GM11168 (cell line): ENCODE data around the gene FOXK2.
"Not testable (repeated sequence)": the region's sequence is repeated elsewhere in the genome, so short reads cannot be mapped to it uniquely, and the experiment has no call there.

Source experiments
- in situ Hi-C: fragments of 300-500 bp; cut with MboI; formaldehyde crosslinking; loops from one replicate; pipeline ENCODE4 v1.12.0; 2022; ENCODE audit warnings: low sequenced_read_pairs; ENCODE audit not compliant: unreplicated experiment

The FOXK2 gene

DNA sequence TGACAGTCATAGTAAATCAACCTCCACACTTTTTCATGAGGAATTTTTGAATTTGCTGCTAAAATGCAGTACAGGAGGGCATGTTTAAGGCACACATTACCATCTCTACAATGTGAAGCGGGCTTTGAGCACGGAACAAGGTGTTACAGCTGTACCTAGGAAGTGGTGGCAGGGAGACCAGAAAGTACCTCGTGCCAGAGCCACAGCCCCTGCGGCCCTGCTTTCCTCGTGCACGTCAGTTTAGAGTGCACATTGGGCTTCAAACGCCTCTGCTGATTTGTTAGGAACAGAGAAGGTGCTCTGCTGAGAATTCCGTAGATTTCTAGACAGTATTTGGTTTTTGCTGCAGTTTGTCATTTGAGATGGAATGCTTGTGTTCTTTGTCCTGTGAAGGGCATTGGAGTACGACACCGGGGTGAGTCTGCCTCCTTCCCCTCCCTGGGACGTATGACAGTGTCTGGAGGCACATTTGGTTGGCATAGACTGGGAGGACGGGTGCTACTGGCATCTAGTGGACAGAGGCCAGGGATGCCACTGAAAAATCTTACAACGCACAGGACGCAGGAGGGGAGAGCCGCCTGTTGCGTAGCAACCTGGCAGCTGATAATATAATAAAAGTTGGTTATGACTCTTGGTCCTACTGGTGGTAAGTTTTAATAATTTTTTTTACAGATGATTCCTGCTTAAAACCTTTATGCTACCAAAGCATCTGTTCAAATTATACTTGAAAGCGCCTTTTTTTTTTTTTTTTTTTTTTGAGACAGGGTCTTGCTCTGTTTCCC, 9.1 kb downstream of the FOXK2 start:
- in situ Hi-C loops = no loop called here

DNA sequence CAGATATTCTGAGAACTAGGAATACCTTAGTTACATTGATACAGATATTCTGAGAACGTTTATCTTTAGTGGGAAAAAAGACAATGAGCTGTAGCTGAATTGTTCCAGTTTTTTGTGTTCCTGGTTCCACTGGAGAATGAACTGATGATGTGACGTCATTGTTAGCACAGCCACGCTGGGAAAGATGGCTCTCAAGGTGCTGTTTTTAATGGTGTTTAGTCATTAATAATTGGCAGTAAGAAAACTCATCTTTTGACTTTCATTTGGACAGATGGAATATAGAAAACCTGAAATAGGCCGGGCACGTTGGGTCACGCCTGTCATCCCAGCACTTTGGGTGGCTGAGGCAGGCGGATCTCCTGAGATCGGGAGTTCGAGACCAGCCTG, 10.4 kb downstream of the FOXK2 start:
- in situ Hi-C loops = no loop called here

DNA sequence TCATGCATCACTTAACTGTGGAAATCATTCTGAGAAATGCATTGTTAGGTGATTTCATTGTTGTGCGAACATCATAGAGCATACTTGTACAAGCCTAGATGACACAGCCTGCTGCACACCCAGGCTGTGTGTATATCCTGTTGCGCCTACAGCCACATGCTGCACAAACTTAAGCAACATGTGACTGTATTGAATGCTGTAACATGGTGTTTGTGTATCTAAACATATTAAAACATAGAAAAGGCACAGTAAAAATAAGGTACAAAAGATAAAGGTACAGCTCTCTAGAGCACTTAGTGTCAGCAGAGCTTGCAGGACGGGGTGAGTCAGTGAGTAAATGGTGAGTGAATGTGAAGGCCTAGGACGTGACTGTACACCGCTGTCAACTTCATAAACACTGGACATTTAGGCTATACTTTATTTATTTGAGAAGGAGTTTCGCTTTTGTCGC, 11.9 kb downstream of the FOXK2 start:
- in situ Hi-C loops = no loop called here

DNA sequence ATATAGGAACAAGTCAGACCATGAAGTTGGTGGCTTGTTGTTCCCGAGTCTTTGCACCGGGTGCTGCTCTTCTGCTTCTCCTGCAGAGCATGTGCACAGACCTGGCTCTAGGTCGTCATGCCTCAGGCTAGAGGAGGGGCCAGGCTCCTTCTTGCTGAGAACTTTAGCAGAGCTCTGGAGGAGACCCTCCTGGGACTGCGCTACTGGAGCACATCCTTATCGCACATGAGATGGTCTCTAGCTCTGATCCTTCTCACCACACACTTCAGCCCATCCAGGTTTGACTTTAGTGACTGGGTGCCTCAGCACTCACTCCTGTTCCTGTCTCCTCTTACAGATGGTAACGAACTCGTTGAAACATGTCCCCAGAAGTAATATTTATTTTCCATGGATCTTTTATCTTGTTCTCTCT, 14.9 kb downstream of the FOXK2 start:
- in situ Hi-C loops = no loop called here

DNA sequence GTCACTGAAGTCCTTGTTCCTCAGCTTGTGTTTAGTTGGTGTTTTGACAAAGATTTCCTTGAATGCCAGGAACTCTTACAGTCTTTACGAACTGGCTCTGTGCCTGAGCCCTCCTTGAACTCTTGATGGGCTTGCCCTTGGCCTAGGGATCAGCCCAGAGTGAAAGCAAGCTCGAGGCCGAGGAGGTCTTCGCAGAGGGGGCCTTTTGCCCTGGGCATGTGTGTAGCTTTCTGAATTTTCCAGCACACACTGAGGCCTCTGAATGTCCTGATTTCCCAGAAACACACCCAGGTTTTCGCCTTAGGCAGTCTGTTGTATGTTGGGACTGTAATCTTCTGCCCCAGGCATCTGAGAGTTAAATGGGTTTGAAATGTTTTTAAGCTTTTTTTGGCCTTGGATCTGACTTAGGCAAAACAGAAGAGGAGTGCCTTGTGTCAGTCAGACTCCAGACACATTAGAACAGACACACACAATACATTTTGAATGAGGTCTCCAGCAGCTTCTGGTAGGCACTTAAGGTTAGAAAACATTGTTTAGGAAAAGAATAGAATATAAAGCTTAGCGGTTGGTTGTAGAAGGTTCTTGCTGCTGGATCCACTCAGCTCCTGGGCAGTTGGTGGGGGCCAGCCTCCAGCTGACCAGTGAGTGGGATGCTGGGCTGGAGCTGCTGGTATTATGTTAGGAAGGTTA, 17.1 kb downstream of the FOXK2 start:
- in situ Hi-C loops = no loop called here

DNA sequence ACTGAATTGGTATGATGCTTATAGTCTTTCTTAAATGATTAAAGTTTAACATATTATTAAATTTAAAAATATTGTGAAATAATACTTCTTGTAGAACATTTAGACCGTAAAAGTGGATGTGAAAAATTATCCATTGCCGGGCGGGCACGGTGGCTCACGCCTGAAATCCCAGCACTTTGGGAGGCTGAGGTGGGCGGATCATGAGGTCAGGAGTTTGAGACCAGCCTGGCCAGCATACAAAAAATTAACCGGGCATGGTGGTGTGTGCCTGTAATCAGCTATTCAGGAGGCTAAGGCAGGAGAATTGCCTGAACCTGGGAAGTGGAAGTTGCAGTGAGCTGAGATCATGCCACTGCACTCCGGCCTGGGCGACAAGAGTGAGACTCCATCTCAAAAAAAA, 17.7 kb downstream of the FOXK2 start:
- in situ Hi-C loops = not testable (repeated sequence)

DNA sequence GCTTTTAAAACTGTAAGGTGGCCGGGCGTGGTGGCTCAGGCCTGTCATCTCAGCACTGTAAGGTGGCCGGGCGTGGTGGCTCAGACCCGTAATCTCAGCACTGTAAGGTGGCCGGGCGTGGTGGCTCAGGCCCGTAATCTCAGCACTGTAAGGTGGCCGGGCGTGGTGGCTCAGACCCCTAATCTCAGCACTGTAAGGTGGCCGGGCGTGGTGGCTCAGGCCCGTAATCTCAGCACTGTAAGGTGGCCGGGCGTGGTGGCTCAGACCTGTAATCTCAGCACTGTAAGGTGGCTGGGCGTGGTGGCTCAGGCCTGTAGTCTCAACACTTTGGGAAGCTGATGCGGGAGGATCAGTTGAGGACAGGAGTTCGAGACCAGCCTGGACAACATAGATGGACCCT, 19.5 kb downstream of the FOXK2 start:
- in situ Hi-C loops = not testable (repeated sequence)

DNA sequence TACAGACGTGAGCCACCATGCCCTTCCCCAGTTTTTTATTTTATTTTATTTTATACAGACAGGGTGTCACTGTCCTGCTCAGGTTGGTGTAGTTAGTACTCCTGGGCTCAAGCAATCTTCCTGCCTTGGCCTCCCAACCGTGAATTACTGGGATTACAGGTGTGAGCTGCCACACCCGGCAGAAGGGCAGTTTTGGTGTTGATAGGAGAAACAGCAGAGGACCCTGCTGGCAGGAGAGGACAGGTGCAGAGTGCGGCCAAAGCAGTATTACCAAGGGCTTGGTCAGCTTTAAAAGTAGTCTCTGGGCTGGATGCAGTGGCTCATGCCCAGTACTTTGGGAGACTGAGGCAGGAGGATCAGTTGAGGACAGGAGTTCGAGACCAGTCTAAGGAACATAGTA, 22.9 kb downstream of the FOXK2 start:
- in situ Hi-C loops = no loop called here

DNA sequence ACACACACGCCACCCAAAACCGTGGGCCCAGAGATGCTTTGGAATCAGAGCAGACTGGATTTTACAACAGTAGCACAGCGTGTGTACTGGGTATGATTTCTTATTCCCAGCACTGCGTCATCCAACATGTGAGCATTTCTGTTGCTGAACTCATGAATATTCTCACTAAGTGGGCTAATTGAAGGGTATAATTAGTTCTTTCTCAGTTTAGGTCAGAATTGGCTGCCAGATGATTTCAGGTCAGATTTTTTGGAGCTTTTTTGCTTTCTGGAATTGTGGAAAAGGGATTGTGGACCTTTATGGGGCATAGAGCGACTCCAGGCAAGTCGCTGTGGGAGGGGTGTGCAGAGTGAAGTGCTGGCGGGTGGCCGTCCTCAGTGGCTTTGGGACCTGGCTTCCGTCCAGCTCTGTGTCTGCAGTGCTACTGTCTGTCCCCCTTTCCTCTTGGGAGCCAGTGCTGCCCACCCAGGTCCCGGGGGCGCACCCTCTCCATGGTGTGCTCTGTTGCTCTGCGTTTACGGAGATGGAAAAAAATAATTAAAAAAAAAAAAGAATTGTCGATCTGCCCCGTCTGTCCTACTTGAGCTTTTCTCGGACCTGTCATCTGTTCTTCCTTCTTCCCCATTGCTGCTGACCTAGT, 25.0 kb downstream of the FOXK2 start:
- in situ Hi-C loops = no loop called here

DNA sequence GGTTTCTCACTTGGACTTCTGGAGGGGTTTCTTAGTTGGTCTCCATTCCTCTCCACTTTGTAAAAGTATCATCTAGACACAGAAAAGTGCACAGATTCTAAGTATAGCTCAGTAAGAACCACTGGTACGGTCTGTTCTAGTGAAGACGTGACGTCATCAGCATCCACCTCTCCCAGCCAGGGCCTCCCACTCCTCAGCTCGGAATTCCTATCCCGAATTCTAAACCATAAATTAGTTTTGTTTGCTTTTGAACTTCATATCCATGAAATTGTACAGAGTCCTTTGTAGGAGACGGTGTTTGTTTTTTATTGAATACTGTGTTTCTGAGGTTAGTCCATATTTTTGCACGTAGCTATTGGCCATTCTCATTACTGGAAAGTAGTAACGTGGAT, 25.5 kb downstream of the FOXK2 start:
- in situ Hi-C loops = no loop called here

DNA sequence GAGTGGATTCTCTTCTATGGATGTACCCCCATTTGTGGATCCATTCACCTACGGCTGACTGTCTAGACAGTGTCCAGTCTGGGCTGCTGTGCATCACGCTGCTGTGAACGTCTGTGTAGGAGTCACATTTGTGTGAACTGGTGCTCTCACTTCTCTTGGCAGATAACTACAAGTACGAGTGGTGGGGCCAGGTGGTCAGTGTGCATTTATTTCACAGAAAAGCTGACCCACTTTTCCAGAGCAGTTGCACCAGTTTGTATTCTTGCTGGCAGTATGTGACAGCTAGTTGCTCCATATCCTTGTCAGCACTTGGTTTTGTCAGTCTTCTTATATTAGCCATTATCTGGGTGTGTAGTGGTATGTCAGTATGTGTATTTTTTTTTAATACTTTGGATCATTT, 28.4 kb downstream of the FOXK2 start:
- in situ Hi-C loops = no loop called here

DNA sequence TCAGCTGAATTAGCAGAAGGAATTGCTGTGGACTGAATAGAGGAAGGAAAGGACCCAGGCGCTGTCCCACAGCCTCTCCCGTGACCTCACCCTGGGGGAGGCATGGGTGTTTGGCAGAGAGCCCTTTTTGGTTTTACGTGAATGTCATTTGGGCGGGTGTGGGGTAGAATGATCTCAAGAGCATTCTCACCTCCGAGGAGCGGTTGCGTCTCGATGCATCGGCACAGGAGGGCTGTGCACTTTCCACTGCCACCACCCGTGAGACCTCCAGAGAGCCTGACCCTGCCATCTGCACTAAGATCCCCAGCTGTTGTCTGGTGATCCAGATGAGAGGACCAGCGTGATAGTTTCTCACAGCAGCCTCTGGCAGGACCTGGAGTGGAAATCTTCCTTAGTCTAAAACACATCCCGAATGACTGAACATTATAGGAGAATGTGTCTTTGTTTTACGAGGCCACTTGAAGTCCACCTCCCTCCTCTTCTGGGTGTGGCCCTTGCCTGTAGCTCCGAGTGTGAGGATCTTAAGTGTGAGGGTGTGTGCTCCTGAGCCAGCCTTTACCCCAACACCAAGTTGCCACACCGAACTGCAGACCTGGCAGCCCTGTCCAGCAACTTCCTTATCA, 29.3 kb downstream of the FOXK2 start:
- in situ Hi-C loops = no loop called here

DNA sequence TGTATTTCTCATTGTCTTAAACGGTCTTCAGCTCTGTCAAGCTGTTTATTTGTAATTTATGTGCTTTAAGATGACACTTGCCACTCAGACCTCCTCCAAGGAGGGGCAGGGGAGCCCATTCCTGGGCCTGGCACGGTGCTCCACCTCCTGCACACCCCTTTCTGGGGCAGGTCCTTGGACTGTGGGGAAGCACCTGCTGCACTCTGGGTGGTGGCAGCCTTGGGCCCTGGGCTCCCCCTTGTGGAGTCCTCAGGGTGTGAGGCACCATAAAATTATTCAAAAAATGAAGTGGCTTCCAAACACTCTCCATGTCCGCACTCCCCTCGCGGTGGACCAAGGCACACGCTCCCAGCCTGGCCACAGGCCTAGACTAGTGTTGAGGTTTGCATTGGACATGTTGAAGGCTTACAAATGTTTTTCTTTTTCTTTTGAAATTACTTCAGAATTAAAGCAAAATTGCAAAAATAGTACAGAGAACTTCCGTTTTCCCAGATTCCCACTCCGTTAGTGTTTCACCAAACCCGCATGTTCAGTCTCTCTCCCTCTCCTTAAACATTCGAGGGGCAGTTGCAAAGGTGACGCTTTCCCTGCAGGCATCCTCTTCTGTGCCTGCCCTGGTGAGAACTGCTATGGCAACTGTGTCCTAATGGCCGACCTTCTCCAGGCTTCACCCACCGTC, 32.4 kb downstream of the FOXK2 start:
- in situ Hi-C loops = no loop called here

DNA sequence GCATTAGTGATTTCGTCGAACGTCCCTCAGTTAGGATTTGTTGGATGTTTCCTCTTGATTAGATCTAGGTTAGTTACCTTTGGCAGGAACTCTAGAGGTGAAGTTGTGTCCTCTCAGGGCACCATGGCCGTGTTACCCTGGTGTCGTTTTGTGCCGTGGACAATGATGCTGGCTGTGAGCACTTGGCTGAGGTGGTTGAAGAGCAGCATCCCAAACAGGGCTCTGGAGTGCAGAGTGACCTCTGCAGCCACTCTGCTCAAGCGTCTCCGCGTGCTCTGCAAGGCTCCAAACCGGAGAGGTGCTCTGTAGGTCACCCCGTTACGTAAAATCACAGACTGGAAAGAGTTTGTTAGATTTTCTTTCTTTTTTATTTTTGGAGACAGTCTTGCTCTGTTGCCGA, 33.0 kb downstream of the FOXK2 start:
- in situ Hi-C loops = no loop called here

DNA sequence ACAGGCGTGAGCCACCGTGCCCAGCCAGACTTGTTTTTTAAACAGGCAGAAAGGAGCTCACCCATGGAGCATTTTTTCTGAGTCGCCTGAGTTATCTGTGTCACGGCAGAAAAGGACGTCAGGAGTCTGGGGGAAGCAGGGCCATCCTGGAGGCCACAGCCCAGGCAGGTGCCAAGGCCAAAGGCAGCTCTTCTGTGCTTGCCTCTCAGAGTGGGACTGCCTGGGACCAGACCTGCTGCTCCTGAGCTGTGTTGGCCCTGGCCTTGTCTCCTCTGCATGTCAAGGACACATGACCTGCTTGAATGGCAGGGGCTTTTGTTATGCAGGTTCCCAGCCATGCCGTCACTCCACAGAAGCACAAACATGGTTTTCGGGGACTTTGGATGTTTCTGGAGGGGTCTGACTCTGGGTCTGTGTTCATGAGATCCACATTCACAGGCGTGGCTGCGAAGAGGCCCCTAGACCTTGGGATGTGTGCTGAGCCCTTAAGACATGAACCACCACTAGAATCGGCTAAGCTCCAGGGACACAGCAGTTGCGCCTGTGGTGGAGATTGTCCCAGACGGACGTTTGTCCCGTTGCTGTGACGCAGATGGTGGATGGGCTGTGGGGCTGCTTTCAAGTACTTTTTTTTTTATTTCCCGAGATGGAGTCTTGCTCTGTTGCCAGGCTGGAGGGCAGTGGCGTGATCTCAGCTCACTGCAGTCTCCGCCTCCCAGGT, 33.8 kb downstream of the FOXK2 start:
- in situ Hi-C loops = no loop called here

DNA sequence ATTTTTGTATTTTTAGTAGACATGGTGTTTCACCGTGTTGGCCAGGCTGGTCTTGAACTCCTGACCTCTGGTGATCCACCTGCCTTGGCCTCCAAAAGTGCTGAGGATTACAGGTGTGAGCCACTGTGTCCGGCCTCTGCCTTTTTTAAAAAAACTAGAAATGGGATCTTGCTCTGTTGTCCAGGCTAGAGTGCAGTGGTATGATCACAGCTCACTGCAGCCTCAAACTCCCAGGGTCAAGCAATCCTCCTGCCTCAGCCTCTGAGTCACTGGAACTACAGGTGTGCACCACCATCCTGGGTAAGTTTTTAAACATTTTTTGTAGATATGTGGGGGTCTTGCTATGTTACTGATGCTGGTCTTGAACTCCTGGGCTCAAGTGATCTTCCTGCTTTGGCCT, 38.0 kb downstream of the FOXK2 start:
- in situ Hi-C loops = not testable (repeated sequence)

DNA sequence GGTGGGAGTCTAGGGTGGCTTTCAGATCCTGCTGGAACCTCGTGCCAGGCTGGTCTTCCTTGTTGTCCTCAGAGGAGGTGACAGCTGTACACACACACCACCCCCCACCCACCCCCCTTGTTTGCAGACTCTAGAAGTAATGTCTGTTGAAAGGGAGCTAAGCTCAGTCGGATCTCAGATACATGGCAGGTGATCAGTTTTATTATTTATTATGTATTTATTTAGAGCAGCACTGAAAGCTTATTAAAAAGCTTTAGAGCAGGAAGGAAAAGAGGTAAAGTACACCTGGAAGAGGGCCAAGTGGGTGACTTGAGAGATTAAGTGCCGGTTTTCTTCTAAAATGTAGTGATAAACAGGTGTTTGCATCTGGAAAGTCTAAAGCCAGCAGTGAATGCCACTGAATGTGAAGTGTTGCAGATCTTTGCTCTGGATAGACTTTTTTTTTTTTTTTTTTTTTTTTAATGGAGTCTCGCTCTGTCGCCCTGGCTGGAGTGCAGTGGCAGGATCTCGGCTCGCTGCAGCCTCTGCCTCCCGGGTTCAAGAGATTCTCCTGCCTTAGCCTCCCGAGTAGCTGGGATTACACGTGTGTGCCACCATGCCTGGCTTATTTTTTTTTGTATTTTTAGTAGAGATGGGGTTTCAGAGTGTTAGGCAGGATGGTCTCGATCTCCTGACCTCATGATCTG, 40.2 kb downstream of the FOXK2 start:
- in situ Hi-C loops = no loop called here

DNA sequence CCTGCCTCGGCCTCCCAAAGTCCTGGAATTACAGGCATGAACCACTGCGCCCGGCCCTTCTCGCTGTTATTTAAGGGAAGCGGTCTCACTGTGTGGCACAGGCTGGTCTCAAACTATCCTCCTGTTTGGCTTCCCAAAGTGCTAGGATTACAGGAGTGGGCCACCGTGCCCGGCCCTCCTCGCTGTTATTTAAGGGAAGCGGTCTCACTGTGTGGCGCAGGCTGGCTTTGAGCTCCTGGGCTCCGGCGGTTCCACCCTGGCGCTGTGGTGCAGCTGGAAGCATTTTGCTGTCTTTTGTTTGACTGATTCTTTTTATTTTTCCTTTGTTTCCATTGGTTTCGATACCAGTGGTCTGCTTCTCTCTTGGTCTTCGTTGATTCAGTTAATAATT, 40.7 kb downstream of the FOXK2 start:
- in situ Hi-C loops = no loop called here

DNA sequence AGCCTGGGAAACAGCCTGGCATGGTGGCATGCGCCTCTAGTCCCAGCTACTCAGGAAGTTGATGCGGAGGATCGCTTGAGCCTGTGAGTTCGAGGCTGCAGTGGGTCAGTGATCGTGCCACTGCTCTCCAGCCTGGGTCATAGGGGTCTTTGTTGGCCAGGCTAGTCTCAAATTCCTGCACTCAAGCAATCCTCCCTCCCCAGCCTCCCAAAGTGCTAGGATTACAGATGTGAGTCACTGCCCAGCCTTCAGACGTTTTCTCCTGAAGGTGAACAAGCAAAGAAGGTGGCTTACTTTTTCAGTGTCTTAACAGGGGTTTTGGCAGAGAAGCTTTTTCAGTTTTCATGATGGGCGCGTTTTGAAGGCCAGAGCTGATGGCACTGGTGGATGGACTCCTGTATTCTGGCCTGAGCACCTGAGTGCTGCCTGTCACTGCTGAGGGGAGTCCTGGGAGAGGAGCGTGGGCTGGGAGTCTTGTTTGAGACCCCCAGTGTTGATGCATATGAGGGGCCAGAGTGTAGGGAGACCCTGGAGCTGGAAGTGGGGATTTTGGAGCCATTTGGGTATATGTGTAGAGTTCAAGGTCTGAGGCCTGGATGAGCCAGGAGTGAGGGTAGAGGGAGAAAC, 41.4 kb downstream of the FOXK2 start:
- in situ Hi-C loops = no loop called here
